Measurements from ENCODE around the gene WWOX.

WWOX gene

DNA sequence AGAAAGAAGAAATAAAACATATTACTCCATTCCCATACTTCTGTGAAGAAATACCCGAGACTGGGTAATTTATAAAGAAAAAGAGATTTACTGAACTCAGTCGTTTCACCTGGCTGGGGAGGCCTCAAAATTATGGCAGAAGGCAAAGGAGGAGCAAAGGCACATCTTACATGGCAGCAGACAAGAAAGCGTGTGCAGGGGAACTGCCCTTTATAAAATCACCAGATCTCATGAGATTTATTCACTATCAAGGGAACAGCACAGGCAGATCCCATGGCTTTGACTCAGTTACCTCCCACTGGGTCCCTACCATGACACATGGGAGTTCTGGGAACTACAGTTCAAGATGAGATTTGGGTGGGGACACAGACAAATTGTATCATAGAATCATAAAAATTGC, 365.4 kb downstream of the WWOX start:
- Histone ChIP-seq H3K36me3 (ENCODE audit: control insufficient read depth, insufficient read depth, low read length) (no peaks in the 10 kb centered on the region), H3K9ac (ENCODE audit: low read length) (no peak overlapping the region), H3K27me3 (ENCODE audit: control insufficient read depth, insufficient read depth, low read length) (no peaks in the 10 kb centered on the region), H3K9me3 (ENCODE audit: control insufficient read depth, low read length) (no peaks in the 10 kb centered on the region), H3K4me3 (ENCODE audit: low read length) (no peak overlapping the region), H3K4me1 (ENCODE audit: control insufficient read depth, insufficient read depth, low read length) (peaks cover 49% of the 10 kb centered on the region)

DNA sequence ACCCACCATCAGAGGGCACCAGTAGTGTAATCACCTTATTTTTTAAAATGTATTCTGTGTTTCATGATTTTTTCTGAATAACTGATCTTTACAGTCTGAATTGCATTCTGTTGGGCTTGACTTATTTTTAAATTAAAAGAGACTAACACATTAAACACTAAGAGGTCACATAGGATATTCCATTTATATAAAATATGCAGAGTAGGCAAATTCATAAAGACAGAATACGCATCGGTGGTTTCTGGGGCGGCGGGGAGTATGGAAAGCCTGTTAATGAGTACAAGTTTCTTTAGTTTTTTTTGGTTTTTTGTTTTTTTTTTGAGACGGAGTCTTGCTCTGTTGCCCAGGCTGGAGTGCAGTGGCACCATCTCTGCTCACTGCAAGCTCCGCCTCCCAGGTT, 366.3 kb downstream of the WWOX start:
- Histone ChIP-seq H3K4me3 (ENCODE audit: low read length) (no peak overlapping the region), H3K9me3 (ENCODE audit: control insufficient read depth, low read length) (no peaks in the 10 kb centered on the region), H3K9ac (ENCODE audit: low read length) (no peak overlapping the region), H3K4me1 (ENCODE audit: control insufficient read depth, insufficient read depth, low read length) (peaks cover 42% of the 10 kb centered on the region), H3K36me3 (ENCODE audit: control insufficient read depth, insufficient read depth, low read length) (no peaks in the 10 kb centered on the region), H3K27me3 (ENCODE audit: control insufficient read depth, insufficient read depth, low read length) (no peaks in the 10 kb centered on the region)

DNA sequence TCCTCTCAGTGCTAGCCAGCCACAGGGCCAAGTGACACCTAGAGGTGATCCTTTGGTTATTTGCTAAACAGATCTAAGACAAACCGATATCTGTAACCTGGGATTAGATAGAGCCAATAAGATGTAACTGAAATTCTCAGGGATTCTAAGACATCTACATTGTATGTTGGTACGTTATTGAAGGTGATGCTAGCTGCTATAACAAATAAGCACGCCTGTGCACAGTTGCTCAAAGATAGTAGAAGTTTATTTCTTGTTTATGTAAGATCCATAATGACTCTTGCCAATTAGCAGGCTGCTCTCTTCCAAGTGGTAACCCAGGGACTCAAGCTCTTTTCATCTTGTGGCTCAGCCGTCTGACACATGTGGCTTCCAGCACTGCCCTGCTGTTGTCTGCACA, 370.3 kb downstream of the WWOX start:
- Histone ChIP-seq H3K4me1 (ENCODE audit: control insufficient read depth, insufficient read depth, low read length) (peaks cover 22% of the 10 kb centered on the region), H3K4me3 (ENCODE audit: low read length) (no peak overlapping the region), H3K9ac (ENCODE audit: low read length) (no peak overlapping the region), H3K36me3 (ENCODE audit: control insufficient read depth, insufficient read depth, low read length) (no peaks in the 10 kb centered on the region), H3K27me3 (ENCODE audit: control insufficient read depth, insufficient read depth, low read length) (no peaks in the 10 kb centered on the region), H3K9me3 (ENCODE audit: control insufficient read depth, low read length) (no peaks in the 10 kb centered on the region)

DNA sequence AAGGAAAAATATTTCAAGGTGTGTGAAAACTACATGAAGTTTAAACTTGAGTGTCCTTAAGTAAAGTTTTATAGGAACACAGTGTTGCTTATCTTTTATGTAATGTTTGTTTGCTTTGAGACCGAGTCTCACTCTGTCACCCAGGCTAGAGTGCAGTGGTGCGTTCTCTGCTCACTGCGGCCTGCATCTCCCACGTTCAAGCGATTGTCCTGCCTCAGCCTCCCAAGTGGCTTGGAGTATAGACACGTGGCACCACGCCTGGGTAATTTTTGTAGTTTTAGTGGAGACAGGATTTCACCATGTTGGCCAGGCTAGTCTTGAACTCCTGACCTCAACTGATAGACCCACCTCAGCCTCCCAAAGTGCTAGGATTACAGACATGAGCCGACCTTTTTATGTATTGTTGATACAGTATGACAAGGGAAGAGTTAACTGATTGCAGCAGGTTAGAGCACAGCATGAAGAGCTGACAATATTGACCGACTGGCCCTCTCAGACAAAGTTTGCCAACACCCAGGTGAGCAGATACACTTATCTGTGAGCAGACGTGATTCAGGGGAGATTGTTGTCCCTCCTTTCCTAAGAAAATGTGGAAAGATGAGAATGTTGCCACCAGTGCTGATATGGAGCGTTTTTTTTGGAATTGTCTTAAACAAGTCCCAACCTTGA, 373.7 kb downstream of the WWOX start:
- no peak overlapping the region for H3K4me3 ChIP-seq (ENCODE audit: low read length)
- no peak overlapping the region for H3K9ac ChIP-seq (ENCODE audit: low read length)
- peaks cover 9% of the 10 kb centered on the region for H3K4me1 ChIP-seq (ENCODE audit: control insufficient read depth, insufficient read depth, low read length)
- no peaks in the 10 kb centered on the region for H3K27me3 ChIP-seq (ENCODE audit: control insufficient read depth, insufficient read depth, low read length)
- no peaks in the 10 kb centered on the region for H3K36me3 ChIP-seq (ENCODE audit: control insufficient read depth, insufficient read depth, low read length)
- no peaks in the 10 kb centered on the region for H3K9me3 ChIP-seq (ENCODE audit: control insufficient read depth, low read length)

DNA sequence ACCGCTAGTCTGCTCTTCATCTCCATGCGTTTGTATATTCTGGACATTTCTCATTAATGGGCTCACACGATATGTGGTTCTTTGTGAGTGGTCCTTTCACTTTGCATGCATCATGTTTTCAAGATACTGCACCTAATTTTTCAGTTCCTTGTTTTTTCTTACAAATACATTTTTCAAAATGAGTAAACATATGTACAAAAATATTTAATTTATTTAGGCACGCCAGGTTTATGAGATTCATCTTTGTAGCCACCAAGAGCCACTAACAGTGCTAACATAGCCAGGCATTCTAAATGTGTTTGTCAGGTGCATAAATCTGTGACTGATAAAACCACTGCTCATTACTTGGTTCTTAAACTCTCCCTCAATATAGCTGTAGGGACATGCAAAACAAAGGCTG, 375.3 kb downstream of the WWOX start:
- H3K4me3 ChIP-seq (ENCODE audit: low read length) = no peak overlapping the region
- H3K9ac ChIP-seq (ENCODE audit: low read length) = no peak overlapping the region
- no peaks in the 10 kb centered on the region for H3K27me3 ChIP-seq (ENCODE audit: control insufficient read depth, insufficient read depth, low read length)
- H3K4me1 ChIP-seq (ENCODE audit: control insufficient read depth, insufficient read depth, low read length) = peaks cover 9% of the 10 kb centered on the region
- H3K9me3 ChIP-seq (ENCODE audit: control insufficient read depth, low read length) = no peaks in the 10 kb centered on the region
- H3K36me3 ChIP-seq (ENCODE audit: control insufficient read depth, insufficient read depth, low read length) = no peaks in the 10 kb centered on the region

DNA sequence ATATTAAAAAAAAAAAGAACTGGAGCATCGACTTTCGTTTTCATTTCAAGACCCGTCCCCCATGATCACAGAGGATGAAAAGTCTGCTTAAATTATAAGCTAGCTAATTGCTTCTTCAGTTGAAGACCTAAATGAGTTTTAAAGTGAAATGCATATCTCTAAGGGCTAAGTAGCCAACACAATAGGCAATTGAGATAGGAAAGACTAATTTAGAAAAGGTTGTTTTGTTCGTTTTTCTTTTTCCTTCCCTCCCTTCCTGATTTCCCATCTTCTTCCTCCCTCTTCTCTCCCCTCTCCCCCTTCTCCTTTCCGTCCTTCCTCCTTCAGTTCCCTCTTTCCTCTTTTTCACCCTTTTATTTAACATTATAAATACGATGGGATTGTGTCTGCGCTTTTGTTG, 377.2 kb downstream of the WWOX start:
- H3K27me3 ChIP-seq (ENCODE audit: control insufficient read depth, insufficient read depth, low read length) = no peaks in the 10 kb centered on the region
- H3K4me3 ChIP-seq (ENCODE audit: low read length) = no peak overlapping the region
- H3K36me3 ChIP-seq (ENCODE audit: control insufficient read depth, insufficient read depth, low read length) = no peaks in the 10 kb centered on the region
- no peaks in the 10 kb centered on the region for H3K9me3 ChIP-seq (ENCODE audit: control insufficient read depth, low read length)
- H3K4me1 ChIP-seq (ENCODE audit: control insufficient read depth, insufficient read depth, low read length) = peaks cover 9% of the 10 kb centered on the region
- H3K9ac ChIP-seq (ENCODE audit: low read length) = no peak overlapping the region

DNA sequence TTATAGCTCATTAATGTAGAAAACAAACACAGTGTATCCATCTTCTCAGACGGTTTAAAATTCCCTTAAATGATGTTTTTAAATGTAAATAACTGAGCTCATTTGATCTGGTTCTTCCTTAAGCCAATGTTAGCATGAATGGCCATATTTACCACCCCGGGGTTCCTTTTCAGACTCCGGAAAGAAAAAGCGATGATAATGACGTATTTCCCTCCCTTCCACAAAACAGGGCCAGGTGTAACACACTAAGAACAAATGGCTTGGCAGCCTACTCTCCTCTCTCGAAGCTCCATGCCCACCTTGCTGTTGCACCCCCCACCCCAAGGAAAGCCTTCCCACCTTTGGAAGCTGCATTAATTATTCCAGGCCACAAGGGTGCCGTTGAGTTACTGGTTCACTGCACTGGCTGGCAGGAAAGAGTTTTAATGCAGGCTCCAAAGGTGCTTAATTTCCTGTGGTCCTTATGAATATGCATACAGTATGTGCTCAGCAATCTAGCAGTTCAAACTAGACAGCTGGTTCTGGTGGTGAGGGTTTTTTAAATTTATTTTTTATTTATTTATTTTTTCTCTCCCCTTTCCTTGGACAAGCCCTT, 378.9 kb downstream of the WWOX start:
- H3K27me3 ChIP-seq (ENCODE audit: control insufficient read depth, insufficient read depth, low read length) = no peaks in the 10 kb centered on the region
- no peaks in the 10 kb centered on the region for H3K9me3 ChIP-seq (ENCODE audit: control insufficient read depth, low read length)
- H3K36me3 ChIP-seq (ENCODE audit: control insufficient read depth, insufficient read depth, low read length) = no peaks in the 10 kb centered on the region
- H3K4me3 ChIP-seq (ENCODE audit: low read length) = no peak overlapping the region
- H3K9ac ChIP-seq (ENCODE audit: low read length) = no peak overlapping the region
- H3K4me1 ChIP-seq (ENCODE audit: control insufficient read depth, insufficient read depth, low read length) = peaks cover 3% of the 10 kb centered on the region

DNA sequence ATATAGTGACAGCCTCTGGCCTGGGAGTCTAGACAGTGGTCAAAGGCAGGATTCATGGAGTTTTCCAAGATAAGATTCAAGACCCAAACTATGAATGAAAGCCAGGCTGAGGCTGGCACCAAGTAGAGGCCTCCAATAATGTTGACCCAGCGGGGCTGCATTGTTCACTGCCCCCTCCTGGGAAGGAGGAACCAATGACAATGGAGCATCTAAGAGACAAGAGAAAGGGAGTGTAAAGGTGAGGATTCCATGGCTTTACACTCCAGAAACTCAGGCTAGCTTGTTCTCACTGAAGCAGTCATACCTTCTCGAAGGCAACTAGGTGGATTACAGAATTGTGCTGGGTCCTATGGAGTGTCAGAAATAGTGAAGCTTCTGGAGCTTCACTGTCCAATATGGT, 380.3 kb downstream of the WWOX start:
- Histone ChIP-seq H3K27me3 (ENCODE audit: control insufficient read depth, insufficient read depth, low read length) (no peaks in the 10 kb centered on the region), H3K4me3 (ENCODE audit: low read length) (no peak overlapping the region), H3K36me3 (ENCODE audit: control insufficient read depth, insufficient read depth, low read length) (no peaks in the 10 kb centered on the region), H3K9ac (ENCODE audit: low read length) (no peak overlapping the region), H3K9me3 (ENCODE audit: control insufficient read depth, low read length) (no peaks in the 10 kb centered on the region), H3K4me1 (ENCODE audit: control insufficient read depth, insufficient read depth, low read length) (peaks cover 6% of the 10 kb centered on the region)

DNA sequence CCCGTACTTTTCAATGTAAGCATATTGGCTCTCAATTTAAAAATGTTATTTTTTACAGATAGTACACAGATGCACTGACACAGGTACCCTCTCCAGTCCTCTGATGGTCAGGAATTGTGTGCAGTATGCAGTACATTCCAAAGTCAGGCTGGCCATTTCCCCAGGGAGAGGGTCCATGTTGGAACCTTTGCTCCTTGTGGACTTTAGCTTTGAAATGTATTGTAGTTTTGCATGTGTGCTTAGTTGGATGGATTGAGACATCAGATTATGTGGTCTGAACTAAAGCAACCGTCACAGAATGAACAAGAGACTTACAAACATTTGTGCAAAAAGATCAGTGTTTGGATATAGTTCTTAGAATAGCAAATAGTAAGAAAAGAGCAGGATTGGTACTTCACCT, 381.1 kb downstream of the WWOX start:
- no peaks in the 10 kb centered on the region for H3K9me3 ChIP-seq (ENCODE audit: control insufficient read depth, low read length)
- H3K4me1 ChIP-seq (ENCODE audit: control insufficient read depth, insufficient read depth, low read length) = peaks cover 6% of the 10 kb centered on the region
- no peaks in the 10 kb centered on the region for H3K36me3 ChIP-seq (ENCODE audit: control insufficient read depth, insufficient read depth, low read length)
- H3K27me3 ChIP-seq (ENCODE audit: control insufficient read depth, insufficient read depth, low read length) = no peaks in the 10 kb centered on the region
- H3K4me3 ChIP-seq (ENCODE audit: low read length) = no peak overlapping the region
- no peak overlapping the region for H3K9ac ChIP-seq (ENCODE audit: low read length)

DNA sequence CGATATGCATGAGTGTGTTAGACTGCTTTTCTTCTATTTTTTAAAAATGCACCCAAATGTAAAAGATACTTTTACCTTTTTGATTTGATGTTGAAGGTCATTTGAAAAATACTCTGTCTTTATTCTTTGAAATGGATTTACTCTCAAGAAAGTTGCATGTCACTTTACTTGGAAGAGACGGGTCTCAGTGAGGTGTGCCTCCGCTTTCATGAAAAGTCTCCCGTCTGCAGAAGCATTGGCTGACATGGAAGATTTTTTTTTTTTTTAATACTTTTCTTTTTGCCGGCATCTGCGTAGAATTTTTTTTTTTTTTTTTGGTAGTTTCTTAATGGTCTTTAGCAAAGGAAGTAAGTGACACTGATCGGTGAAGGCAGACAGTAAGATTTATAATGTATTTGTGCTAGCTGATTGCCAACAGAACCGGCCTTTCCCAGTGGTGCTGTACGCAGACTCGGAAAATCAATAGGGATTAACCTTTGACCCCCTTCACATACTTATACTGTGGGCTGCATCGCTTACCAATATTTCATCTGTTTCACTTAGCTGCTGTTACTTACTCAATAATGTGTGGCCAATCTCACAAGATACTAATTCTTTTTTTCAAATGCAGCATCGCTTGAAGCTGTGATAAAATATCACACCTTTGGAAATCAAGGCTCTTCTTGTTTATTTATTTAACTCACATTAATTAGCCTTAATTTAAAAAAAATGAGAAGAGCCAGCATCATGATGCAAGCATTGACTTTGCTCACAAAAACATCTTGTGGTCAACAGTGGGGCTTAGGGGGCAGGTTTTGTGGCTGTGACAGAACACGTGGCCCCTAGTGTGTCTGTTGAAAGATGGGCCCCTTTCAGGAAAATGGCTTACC, 383.9 kb downstream of the WWOX start:
- Histone ChIP-seq H3K9ac (ENCODE audit: low read length) (no peak overlapping the region), H3K4me1 (ENCODE audit: control insufficient read depth, insufficient read depth, low read length) (peaks cover 6% of the 10 kb centered on the region), H3K9me3 (ENCODE audit: control insufficient read depth, low read length) (no peaks in the 10 kb centered on the region), H3K27me3 (ENCODE audit: control insufficient read depth, insufficient read depth, low read length) (no peaks in the 10 kb centered on the region), H3K36me3 (ENCODE audit: control insufficient read depth, insufficient read depth, low read length) (no peaks in the 10 kb centered on the region), H3K4me3 (ENCODE audit: low read length) (no peak overlapping the region)

DNA sequence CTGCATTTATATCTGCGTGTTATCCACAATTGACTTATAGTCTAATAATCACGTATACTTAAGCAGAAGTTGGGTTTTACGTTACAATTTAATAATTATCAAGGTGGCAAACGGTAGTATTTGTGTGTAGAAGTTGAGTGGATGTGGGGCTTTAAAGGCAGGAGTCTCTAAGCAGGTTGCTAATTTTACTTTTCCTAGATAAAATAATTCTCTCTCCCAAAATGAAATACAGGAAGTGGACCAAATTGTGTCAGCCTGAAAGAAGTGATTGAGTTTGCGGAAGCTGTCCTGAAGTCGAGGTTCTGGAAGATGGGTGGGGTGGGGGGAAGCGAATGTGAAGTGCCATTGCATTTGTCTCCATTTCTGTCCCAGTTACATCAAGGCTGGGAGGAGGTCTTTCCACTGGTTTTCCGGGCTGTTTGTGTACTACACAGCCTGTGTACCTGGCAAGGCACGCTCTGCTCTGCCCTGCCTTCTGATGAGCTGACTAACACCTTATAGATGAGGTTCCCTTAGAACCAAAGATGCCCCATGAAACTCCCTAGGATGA, 385.1 kb downstream of the WWOX start:
- Histone ChIP-seq H3K36me3 (ENCODE audit: control insufficient read depth, insufficient read depth, low read length) (no peaks in the 10 kb centered on the region), H3K27me3 (ENCODE audit: control insufficient read depth, insufficient read depth, low read length) (no peaks in the 10 kb centered on the region), H3K9me3 (ENCODE audit: control insufficient read depth, low read length) (no peaks in the 10 kb centered on the region), H3K4me3 (ENCODE audit: low read length) (no peak overlapping the region), H3K9ac (ENCODE audit: low read length) (no peak overlapping the region), H3K4me1 (ENCODE audit: control insufficient read depth, insufficient read depth, low read length) (peaks cover 6% of the 10 kb centered on the region)

Data from mucosa of stomach (tissue), 1 donor.